SH-SY5Y (cell line): ENCODE results near the gene RCE1.

Experiments
- GATA2 ChIP-seq: IDR thresholded peaks from 2 replicates; pipeline ENCODE4 v1.6.1; 2011; ENCODE audit warnings: mild to moderate bottlenecking, low read depth, low read length
- GATA3 ChIP-seq: IDR thresholded peaks from 2 replicates; pipeline ENCODE4 v1.6.1; 2011; ENCODE audit warnings: low read depth, mild to moderate bottlenecking, low read length, moderate library complexity

The RCE1 gene

DNA sequence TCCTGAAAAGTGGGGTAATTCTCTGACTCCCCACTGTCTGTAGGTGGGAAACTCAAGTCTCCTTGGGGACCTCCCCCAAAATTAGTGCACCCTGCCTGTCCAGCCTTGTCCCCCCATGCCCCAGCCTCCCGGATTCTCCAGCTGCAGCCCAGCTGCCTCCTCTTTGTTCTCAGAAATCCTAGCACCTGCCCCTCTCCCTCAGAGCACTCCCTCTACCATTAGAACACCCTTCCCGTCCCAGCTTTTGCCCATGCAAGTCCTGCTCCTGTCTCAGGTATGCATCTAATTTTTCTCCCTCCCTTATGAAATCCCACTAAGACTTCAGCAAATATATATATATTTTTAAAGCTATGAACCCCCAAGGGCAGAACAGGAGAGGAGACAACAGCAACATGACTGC, 50.9 kb downstream of the RCE1 start:
- TF ChIP-seq GATA2 = no peak
- TF ChIP-seq GATA3 = no peak
